KMS-11 (cell line): Measurements from ENCODE around the gene ZNF507.

Source experiments
- H2AFZ ChIP-seq: fragments of 200-600 bp; sonication (generic); 2 replicates; pipeline ENCODE4 v1.6.1; 2016; ENCODE audit warnings: antibody characterized with exemption, mixed run types, low read depth
- H3K27ac ChIP-seq: fragments of 200-600 bp; sonication (generic); 2 replicates; pipeline ENCODE4 v1.6.1; 2016; ENCODE audit warnings: mild to moderate bottlenecking, mixed run types
- H3K27me3 ChIP-seq: fragments of 200-600 bp; sonication (generic); 2 replicates; pipeline ENCODE4 v1.6.1; 2017; ENCODE audit warnings: mild to moderate bottlenecking, low read depth, mixed run types, moderate library complexity; ENCODE audit not compliant: insufficient read depth
- H3K36me3 ChIP-seq: fragments of 200-600 bp; sonication (generic); 2 replicates; pipeline ENCODE4 v1.6.1; 2017; ENCODE audit warnings: mild to moderate bottlenecking, mixed run types; ENCODE audit not compliant: insufficient read depth
- H3K4me1 ChIP-seq: fragments of 200-600 bp; sonication (generic); 2 replicates; pipeline ENCODE4 v1.6.1; 2016; ENCODE audit warnings: mild to moderate bottlenecking, low read depth, mixed run types; ENCODE audit not compliant: poor library complexity, severe bottlenecking
- H3K4me2 ChIP-seq: fragments of 200-600 bp; sonication (generic); 2 replicates; pipeline ENCODE4 v1.7.0; 2016; ENCODE audit warnings: mild to moderate bottlenecking, mixed run types
- H3K4me3 ChIP-seq: fragments of 200-600 bp; sonication (generic); IDR thresholded peaks from 2 replicates; pipeline ENCODE4 v1.6.1; 2017; ENCODE audit warnings: low read depth, low read length, mixed read lengths; ENCODE audit not compliant: insufficient read depth
- H3K79me2 ChIP-seq: fragments of 200-600 bp; sonication (generic); 2 replicates; pipeline ENCODE4 v1.6.1; 2016; ENCODE audit warnings: low read depth, mixed run types; ENCODE audit not compliant: insufficient read depth
- H3K9ac ChIP-seq: fragments of 200-600 bp; sonication (generic); 2 replicates; pipeline ENCODE4 v1.6.1; 2016; ENCODE audit warnings: mild to moderate bottlenecking, mixed run types
- H4K20me1 ChIP-seq: fragments of 200-600 bp; sonication (generic); 2 replicates; pipeline ENCODE4 v1.6.1; 2016; ENCODE audit warnings: mild to moderate bottlenecking, mixed run types; ENCODE audit not compliant: insufficient read depth
- CTCF ChIP-seq: fragments of 200-600 bp; sonication (generic); conservative IDR thresholded peaks from 2 replicates; pipeline ENCODE4 v1.6.1; 2017; ENCODE audit warnings: low read depth, mild to moderate bottlenecking, antibody characterized with exemption, low read length, moderate library complexity, mixed read lengths

The ZNF507 gene

GRCh38 chr19:32336259-32337083 lies 8.9 kb upstream of the ZNF507 start:
- no peak overlapping the region for H3K27ac ChIP-seq
- H3K4me2 ChIP-seq = no peak overlapping the region
- no peaks in the 10 kb centered on the region for H3K4me1 ChIP-seq
- H3K79me2 ChIP-seq = no peaks in the 10 kb centered on the region
- no peaks in the 10 kb centered on the region for H4K20me1 ChIP-seq
- H3K9ac ChIP-seq = no peak overlapping the region
- H3K36me3 ChIP-seq = no peaks in the 10 kb centered on the region
- no peak overlapping the region for H2AFZ ChIP-seq
- H3K4me3 ChIP-seq = no peak overlapping the region
- H3K27me3 ChIP-seq = no peaks in the 10 kb centered on the region
- no peak for TF ChIP-seq CTCF

- Histone ChIP-seq H3K27me3 (no peaks in the 10 kb centered on the region), H3K4me3 (no peak overlapping the region), H3K4me1 (no peaks in the 10 kb centered on the region), H3K4me2 (no peak overlapping the region), H3K79me2 (no peaks in the 10 kb centered on the region), H3K9ac (no peak overlapping the region), H3K27ac (no peak overlapping the region), H4K20me1 (no peaks in the 10 kb centered on the region), H2AFZ (no peak overlapping the region; the same call in 1 of the 2 replicates), H3K36me3 (no peaks in the 10 kb centered on the region)
- TF ChIP-seq CTCF = no peak
Observed at GRCh38 chr19:32337084-32337808, 8.2 kb upstream of the ZNF507 start.

GRCh38 chr19:32339423-32339822 lies 6.0 kb upstream of the ZNF507 start:
- no peak for TF ChIP-seq CTCF
- Histone ChIP-seq H4K20me1 (no peaks in the 10 kb centered on the region), H3K27me3 (no peaks in the 10 kb centered on the region), H2AFZ (no peak overlapping the region), H3K27ac (no peak overlapping the region), H3K36me3 (no peaks in the 10 kb centered on the region), H3K79me2 (no peaks in the 10 kb centered on the region), H3K9ac (no peak overlapping the region), H3K4me2 (no peak overlapping the region), H3K4me1 (no peaks in the 10 kb centered on the region), H3K4me3 (no peak overlapping the region)

- H3K4me1 ChIP-seq = no peaks in the 10 kb centered on the region
- no peak overlapping the region for H3K4me2 ChIP-seq
- no peaks in the 10 kb centered on the region for H4K20me1 ChIP-seq
- no peaks in the 10 kb centered on the region for H3K36me3 ChIP-seq
- no peak overlapping the region for H2AFZ ChIP-seq
- no peaks in the 10 kb centered on the region for H3K79me2 ChIP-seq
- H3K27me3 ChIP-seq = no peaks in the 10 kb centered on the region
- no peak overlapping the region for H3K9ac ChIP-seq
- no peak overlapping the region for H3K4me3 ChIP-seq
- peak; percentile 75 for TF ChIP-seq CTCF
- no peak overlapping the region for H3K27ac ChIP-seq
Observed at GRCh38 chr19:32339988-32340874, 5.2 kb upstream of the ZNF507 start.
